Prostate gland (tissue), 2 donors: ENCODE measurements around the gene LRP2.

ENCODE experiments used
- CTCF ChIP-seq, 4 experiments: fragments of 200-600 bp in 2 of 4; fragments of 450-650 bp in 2 of 4; sonication (generic) in 2 of 4; IDR thresholded peaks; 1 replicate in 3 of 4; 2 replicates in 1 of 4; pipeline ENCODE4 v1.5.1; 2016 to 2019; ENCODE audit warnings: antibody characterized with exemption in 4 of 4, mild to moderate bottlenecking in 2 of 4, moderate library complexity in 2 of 4
- POLR2A ChIP-seq: fragments of 450-650 bp; IDR thresholded peaks from one replicate; pipeline ENCODE4 v1.6.1; 2016; ENCODE audit warnings: antibody characterized with exemption, mild to moderate bottlenecking
- POLR2AphosphoS5 ChIP-seq: sonication (generic); formaldehyde crosslinking; IDR thresholded peaks from one replicate; pipeline ENCODE4 v1.6.1; 2017; ENCODE audit warnings: antibody characterized with exemption

- TF ChIP-seq POLR2AphosphoS5 (no peak), CTCF (IDR thresholded peaks at IDR 0.05) (no peak), POLR2A (no peak)
Measured at GRCh38 chr2:169391236-169391635, 28.9 kb upstream of the LRP2 start.
